Posterior cingulate gyrus (tissue), 11 donors: ENCODE results near the gene SMAD9.

Experiments
- DNase-seq, 10 donors: peaks; one replicate each; pipeline versions ENCODE4 v3.0.0 to v3.0.0-alpha.2; 2020 to 2021; ENCODE audit warnings: mixed read lengths in 3 of 10
- intact Hi-C: fragments of 100-400 bp; cut with DNase I; formaldehyde crosslinking; loops from one replicate; pipeline ENCODE4 v1.15.1; 2023

The SMAD9 gene

GRCh38 chr13:36822785-36823184 is 97.3 kb downstream of the SMAD9 start:
- no peak for DNase-seq
- intact Hi-C loops: no loop called here

- DNase-seq: no peak
- intact Hi-C loops: loop anchor here (2.0 kb wide), 1 partner anchor 239 kb away; the partner anchor contains the start of gene SUPT20H
These were observed 99.8 kb downstream of the SMAD9 start for GRCh38 chr13:36820222-36820621.

GRCh38 chr13:36819739-36820090 is 100.3 kb downstream of the SMAD9 start:
- DNase-seq: peak in 2 of 10 donors; percentile 12 to 85
- intact Hi-C loops: loop anchor here (2.0 to 5.0 kb wide), 2 partner anchors 239 to 477 kb away; partner anchors contain the start of gene SUPT20H

GRCh38 chr13:36818804-36819738 is 101.0 kb downstream of the SMAD9 start, which contains the start of gene RFXAP:
TSS of gene RFXAP (plus strand) at chr13:36819222. CDS start at chr13:36819358, 136 bp downstream.
- intact Hi-C loops: loop anchor here (5.0 kb wide), 1 partner anchor 477 kb away; no protein-coding TSS in a partner anchor

GRCh38 chr13:36817996-36818803 is 101.8 kb downstream of the SMAD9 start:
- intact Hi-C loops: loop anchor here (5.0 kb wide), 1 partner anchor 476 kb away; no protein-coding TSS in a partner anchor
- DNase-seq: no peak

More at GRCh38 chr13:36818804-36819738, 101.0 kb downstream of the SMAD9 start, which contains the start of gene RFXAP:
- peak; percentile 78 to 98 (median 88) for DNase-seq

- DNase-seq: no peak
- intact Hi-C loops: loop anchor here (5.0 kb wide), 1 partner anchor 473 kb away; no protein-coding TSS in a partner anchor
These were observed 105.0 kb downstream of the SMAD9 start for GRCh38 chr13:36815062-36815461.

GRCh38 chr13:36814465-36814864 is 105.6 kb downstream of the SMAD9 start:
- DNase-seq: no peak
- intact Hi-C loops: no loop called here

GRCh38 chr13:36813225-36813624 is 106.8 kb downstream of the SMAD9 start:
- intact Hi-C loops: no loop called here
- no peak for DNase-seq

- intact Hi-C loops: no loop called here
- DNase-seq: no peak
These were observed 112.4 kb downstream of the SMAD9 start for GRCh38 chr13:36807616-36808015.

GRCh38 chr13:36806102-36806501 is 113.9 kb downstream of the SMAD9 start:
- intact Hi-C loops: no loop called here
- DNase-seq: no peak

GRCh38 chr13:36804588-36804987 is 115.5 kb downstream of the SMAD9 start:
- no peak for DNase-seq
- intact Hi-C loops: no loop called here

GRCh38 chr13:36801035-36801434 is 119.0 kb downstream of the SMAD9 start:
- intact Hi-C loops: no loop called here

GRCh38 chr13:36796052-36796451 is 124.0 kb downstream of the SMAD9 start:
- no peak for DNase-seq
- intact Hi-C loops: no loop called here

More at GRCh38 chr13:36801035-36801434, 119.0 kb downstream of the SMAD9 start:
- no peak for DNase-seq

GRCh38 chr13:36795463-36795862 is 124.6 kb downstream of the SMAD9 start:
- intact Hi-C loops: no loop called here
- DNase-seq: no peak
